HG02763 (cell line): ENCODE measurements around the gene MTHFD1.

Experiments
- ATAC-seq: cut with Tn5 transposase; IDR thresholded peaks from one replicate; pipeline ENCODE4 v1.9.1; 2021; ENCODE audit warnings: mild to moderate bottlenecking, moderate library complexity; ENCODE audit not compliant: unreplicated experiment

The MTHFD1 gene

DNA sequence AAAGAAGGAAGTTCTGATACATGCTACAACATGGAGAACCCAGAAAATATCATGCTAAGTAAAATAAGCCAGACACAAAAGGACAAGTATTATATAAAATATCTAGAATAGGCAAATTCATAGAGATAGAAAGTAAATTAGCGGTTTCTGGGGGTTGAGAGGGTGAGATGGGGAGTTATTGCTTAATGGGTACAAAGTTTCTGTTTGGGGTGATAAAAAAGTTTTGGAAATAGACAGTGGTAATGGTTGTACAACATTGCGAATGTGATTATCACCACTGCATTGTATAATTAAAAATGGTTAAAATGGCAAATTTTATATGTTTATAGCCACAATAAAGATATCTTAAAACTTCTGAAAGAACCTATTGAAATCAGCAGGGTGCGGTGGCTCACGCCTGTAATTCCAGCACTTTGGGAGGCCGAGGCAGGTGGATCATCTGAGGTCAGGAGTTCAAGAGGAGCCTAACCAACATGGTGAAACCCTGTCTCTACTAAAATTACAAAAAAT, 100.5 kb downstream of the MTHFD1 start:
- ATAC-seq, result no peak

DNA sequence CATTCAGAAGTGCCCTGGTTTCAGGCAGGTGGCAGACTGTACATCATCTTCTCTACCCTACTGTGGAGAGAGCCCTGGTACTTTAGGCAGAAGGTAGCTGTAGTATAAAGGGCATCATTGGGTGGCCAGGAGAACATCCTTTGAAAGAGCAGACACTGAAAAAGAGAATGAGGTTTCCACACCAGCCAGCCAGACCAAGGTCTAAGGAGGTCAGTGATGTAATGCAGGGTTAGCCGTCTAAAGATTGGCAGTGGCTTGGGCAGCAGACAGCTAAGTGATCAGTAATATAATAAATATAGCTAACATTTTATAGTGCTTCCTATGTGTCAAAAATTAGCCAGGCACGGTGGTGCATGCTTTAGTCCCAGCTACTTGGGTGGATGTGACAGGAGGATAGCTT, 103.5 kb downstream of the MTHFD1 start:
- ATAC-seq, result no peak

DNA sequence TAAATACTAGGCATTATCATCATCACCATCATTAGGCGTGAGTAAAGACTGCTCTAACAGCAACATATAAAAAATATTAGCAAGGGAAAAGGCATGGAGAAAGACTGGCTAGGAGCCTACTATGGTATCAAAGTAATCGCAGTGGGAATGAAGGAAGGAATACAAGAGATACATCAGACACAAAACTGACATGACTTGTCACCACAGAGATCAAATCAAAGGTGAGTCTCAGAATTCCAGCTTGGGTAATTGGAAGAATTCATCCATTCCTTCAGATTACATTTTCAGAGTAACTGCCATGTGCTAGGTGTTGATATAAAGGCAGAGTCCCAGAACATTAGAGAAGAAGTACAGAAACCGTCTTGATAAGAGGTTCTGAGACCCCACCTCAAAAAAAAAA, 105.3 kb downstream of the MTHFD1 start:
- no peak for ATAC-seq

GRCh38 chr14:64495252-64495651, 107.1 kb downstream of the MTHFD1 start:
- ATAC-seq, result no peak

- no peak for ATAC-seq
These were observed 108.6 kb downstream of the MTHFD1 start for GRCh38 chr14:64496764-64497163.

- ATAC-seq, result no peak
These were observed 111.9 kb downstream of the MTHFD1 start for GRCh38 chr14:64500088-64500487.

GRCh38 chr14:64501411-64502171, 113.4 kb downstream of the MTHFD1 start:
- ATAC-seq, result no peak

DNA sequence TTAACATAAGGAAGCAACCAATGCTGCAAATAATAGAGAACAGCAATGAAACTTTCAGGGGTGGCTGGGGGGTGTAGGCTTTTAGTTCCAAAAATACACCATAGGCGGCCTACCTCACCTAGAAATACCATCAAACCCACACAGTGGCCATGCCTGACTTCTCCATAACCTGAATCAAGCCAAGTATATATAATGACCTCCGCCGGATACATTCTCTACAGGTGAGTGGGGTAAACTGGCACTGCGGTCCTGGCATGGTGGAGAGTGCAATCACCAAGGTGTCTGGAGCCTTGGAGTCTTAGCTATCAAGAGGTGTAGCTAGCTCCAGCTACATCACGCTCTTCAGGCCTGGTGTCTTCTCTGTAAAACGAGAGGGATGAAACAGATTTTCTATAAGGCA, 114.3 kb downstream of the MTHFD1 start:
- ATAC-seq, result no peak

GRCh38 chr14:64502887-64503433, 114.8 kb downstream of the MTHFD1 start:
- ATAC-seq, result no peak

DNA sequence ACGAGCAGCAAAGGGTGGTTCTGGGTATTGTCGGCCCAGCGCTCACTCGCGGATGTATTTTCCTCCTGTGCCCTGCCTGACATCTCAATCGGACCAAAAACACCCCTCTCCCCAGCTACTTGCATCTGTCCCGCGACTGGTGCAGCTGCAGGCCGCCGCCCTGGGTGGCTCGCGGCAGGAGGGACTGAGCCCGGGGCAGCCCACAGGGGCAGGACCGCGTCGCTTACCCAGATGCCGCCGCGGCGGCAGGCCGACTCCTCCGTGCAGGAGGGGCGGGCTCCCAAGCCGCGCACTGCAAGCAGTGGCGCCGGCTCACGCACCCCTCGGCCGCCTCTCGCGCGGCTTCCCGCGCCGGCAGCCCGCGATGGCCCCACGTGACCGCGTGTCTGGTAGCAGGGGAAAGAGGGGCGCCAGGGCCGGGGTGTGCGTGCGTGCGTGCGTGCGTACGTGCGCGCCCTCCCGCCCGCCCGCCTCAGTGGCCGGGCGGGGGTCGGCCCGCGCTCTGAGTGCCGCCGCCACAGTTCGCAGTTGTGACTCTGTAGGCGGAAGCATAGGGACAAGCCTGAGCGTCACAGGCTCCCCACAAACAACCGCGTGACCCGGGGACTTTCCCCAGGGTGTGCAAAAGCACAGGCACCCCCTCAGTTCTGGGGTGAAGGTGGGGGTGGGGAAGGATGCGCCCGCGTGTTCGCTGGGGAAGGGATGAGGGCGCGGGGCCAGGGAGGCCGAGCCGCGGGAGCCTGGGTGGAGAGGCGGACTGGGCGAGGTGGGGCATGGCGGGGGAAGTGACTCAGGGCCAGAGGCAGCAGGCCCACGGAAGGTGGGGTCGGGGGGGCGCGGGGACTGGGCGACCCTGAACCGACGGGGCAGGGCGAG, 115.5 kb downstream of the MTHFD1 start, which contains the start of gene ZBTB25:
ZBTB25 (minus strand) TSS at position 405 of the 876 bp plus-strand sequence. CDS start 13,305 bp downstream, outside the sequence.
- ATAC-seq, result peak; percentile 60

DNA sequence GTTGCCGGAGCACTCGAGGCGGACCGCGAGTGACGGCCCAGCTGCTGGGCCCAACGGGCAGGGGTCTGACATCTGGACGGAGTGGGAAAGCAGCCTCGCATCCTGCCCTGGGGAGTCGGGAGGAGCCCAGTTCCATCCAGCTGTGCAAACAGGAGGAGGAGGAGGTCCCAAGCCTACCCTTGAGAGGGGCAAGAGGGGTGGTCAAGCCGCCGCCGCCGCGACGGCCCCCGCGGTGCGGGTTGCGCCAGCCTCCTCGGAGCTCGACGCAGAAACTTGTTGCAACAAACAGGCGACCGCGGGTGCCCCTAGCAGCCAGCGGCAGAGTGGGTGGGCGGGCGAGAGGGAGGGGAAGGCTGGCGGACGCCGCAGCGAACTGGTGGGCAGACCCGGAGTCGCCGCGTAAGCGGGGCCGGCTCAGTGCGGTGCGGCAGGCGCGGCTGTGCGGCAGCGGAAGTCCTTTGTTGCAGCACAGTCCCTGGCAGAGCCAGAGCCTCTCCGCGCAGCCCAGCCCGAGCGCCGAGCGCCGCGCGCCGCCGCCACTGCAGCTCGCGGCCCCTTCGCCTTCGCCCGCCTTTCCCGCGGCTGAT, 116.2 kb downstream of the MTHFD1 start, which contains the start of gene ZBTB1:
ZBTB1 (plus strand) TSS at position 461 of the 587 bp plus-strand sequence. CDS start 16,735 bp downstream, outside the sequence.
- ATAC-seq, result peak; percentile 22

DNA sequence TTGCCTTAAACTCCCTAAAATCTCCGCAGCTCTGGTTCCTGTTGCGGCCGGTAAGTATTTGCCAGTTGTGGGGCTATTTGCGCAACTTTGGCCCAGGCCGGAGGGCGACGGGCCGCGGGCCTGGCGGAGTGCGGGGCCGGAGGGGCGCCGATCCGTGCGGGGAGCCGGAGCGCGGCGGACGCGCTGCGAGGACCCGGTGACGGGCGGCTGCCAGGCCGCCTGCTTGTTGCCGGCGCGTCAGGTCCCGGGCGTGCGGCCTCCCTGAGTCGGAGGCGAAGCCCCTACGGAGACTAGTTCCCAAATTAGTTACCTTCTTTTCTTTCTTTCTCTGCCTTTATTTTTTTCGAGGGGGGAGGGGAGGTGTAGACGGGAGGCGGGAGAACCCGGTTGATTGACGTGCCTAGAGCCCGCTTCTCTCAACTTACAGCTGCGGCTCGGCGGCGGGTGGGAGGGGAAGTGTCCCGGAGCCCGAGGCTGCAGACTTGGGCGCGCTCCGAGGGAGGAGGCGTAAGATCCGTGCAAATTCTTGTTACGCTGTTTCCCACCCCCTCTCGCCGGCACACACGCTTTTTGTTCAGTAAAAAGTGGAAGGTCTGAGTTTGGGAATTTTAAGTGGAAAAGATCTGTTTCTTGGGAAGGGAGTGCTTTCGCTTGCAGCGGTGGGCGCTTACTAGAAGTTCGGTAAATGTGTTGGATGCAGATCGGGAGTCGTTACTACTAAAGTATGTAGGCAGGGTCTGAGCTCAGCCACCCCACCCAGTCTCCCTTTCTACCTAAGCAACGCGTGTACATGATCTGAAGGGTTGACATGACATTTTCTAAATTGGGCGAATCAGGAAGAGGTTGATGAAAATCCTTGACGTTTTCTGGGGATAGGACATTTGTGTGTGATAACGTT, 117.0 kb downstream of the MTHFD1 start:
- peak; percentile 31 for ATAC-seq

DNA sequence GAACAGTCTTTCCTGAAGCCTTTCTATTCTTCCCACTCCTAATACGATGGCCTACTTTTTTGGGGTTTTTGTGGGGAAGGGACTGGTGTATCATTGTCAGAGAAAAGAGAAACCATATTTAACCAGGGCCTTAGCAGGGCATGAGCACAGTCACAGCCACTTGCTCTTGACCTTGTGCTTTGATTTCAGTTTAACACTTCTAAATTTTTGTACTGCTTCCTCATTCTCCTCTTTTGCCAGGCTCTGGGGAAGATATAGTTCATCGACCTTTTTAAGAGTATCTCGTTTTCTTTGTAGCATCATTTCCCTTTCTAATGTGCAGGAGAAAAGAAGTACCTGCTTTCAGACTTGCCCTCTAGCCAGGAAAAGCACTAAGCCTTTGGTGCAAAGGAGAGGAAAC, 118.6 kb downstream of the MTHFD1 start:
- no peak for ATAC-seq

GRCh38 chr14:64507376-64508156, 119.4 kb downstream of the MTHFD1 start:
- no peak for ATAC-seq

GRCh38 chr14:64508215-64508776, 120.1 kb downstream of the MTHFD1 start:
- no peak for ATAC-seq

DNA sequence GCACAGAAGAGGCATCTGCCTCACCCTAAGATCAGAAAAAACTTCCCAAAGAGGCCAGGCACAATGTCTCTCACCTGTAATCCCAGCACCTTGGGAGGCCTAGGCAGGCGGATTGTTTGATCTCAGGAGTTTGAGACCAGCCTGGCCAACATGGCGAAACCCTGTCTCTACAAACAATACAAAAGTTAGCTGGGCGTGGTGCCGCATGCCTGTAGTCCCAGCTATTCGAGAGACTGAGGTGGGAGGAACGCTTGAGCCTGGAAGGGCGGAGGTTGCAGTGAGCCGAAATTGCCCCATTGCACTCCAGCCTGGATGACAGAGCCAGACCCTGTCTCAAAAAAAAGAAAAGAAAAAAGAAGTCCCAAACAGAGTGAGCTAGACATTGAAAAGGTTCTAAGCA, 120.9 kb downstream of the MTHFD1 start:
- no peak for ATAC-seq
